ENCODE data around the gene OVOL1. TPM values are rescaled to one million over a fixed set of nuclear protein-coding genes. Genes with fewer than 3 reads are reported as not detected.

OVOL1 gene
- total RNA-seq, 1 donor: 0.27 TPM

Other genes with a start within 250 kb of the OVOL1 start
- 89.1 TPM for gene LTBP3, start 228.7 kb upstream of the OVOL1 start, total RNA-seq
- 48.7 TPM for gene ZNRD2, start 216.6 kb upstream of the OVOL1 start, total RNA-seq
- gene FAM89B, start 214.5 kb upstream of the OVOL1 start, total RNA-seq: 55.5 TPM
- gene EHBP1L1, start 211.0 kb upstream of the OVOL1 start, total RNA-seq: 101 TPM
- 1.3 TPM for gene KCNK7, start 191.3 kb upstream of the OVOL1 start, total RNA-seq
- 98.6 TPM for gene MAP3K11, start 172.8 kb upstream of the OVOL1 start, total RNA-seq
- 32.6 TPM for gene PCNX3, start 171.3 kb upstream of the OVOL1 start, total RNA-seq
- gene SIPA1, start 149.0 kb upstream of the OVOL1 start, total RNA-seq: 154 TPM
- 107 TPM for gene RELA, start 124.1 kb upstream of the OVOL1 start, total RNA-seq
- 75.7 TPM for gene KAT5, start 74.8 kb upstream of the OVOL1 start, total RNA-seq
- gene RNASEH2C, start 66.3 kb upstream of the OVOL1 start, total RNA-seq: 77.8 TPM
- gene AP5B1, start 6.1 kb upstream of the OVOL1 start, total RNA-seq: 16.2 TPM
- 4.3 TPM for gene SNX32, start 46.9 kb downstream of the OVOL1 start, total RNA-seq
- gene CFL1, start 71.1 kb downstream of the OVOL1 start, total RNA-seq: 701 TPM
- gene MUS81, start 73.4 kb downstream of the OVOL1 start, total RNA-seq: 85.1 TPM
- gene EFEMP2, start 85.7 kb downstream of the OVOL1 start, total RNA-seq: 13.7 TPM
- 95.9 TPM for gene CTSW, start 92.8 kb downstream of the OVOL1 start, total RNA-seq
- 193 TPM for gene FIBP, start 101.4 kb downstream of the OVOL1 start, total RNA-seq
- gene CCDC85B, start 103.6 kb downstream of the OVOL1 start, total RNA-seq: 43.6 TPM
- gene FOSL1, start 113.3 kb downstream of the OVOL1 start, total RNA-seq: 24.5 TPM
- 52.8 TPM for gene C11orf68, start 132.0 kb downstream of the OVOL1 start, total RNA-seq
- gene DRAP1, start 132.4 kb downstream of the OVOL1 start, total RNA-seq: 104 TPM
- gene TSGA10IP, start 158.4 kb downstream of the OVOL1 start, total RNA-seq: not detected
- 62.2 TPM for gene SART1, start 174.7 kb downstream of the OVOL1 start, total RNA-seq
- gene EIF1AD, start 215.1 kb downstream of the OVOL1 start, total RNA-seq: 22.6 TPM
- gene BANF1, start 215.4 kb downstream of the OVOL1 start, total RNA-seq: 21.5 TPM
- gene CST6, start 224.9 kb downstream of the OVOL1 start, total RNA-seq: not detected
- gene CATSPER1, start 239.4 kb downstream of the OVOL1 start, total RNA-seq: 0.27 TPM

Data from hematopoietic multipotent progenitor cell (in vitro differentiated cells).